COLO829 (cell line): ENCODE data around the gene IFNAR1.
"Not testable (repeated sequence)": the region's sequence is repeated elsewhere in the genome, so short reads cannot be mapped to it uniquely, and the experiment has no call there.

ENCODE experiments used
- DNase-seq: peaks from one replicate; pipeline ENCODE4 v3.0.0; 2012; ENCODE audit warnings: low spot score

The IFNAR1 gene

DNA sequence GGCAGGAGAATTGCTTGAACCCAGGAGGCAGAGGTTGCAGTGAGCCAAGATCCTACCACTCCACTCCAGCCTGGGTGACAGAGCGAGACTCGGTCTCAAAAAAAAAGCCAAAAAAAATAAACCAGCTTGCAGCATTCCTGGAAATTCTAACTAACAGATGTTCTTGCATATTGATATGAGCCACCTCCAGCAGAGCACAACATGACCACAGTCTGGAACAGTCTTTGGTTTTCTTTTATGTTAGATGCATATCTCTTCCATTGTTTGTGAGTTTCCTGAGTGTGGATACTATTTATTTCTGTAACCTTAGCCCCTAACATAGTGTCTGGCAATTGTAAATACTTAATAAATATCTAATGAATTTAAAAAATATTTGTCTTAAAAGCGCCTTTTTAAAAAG is 23.9 kb downstream of the IFNAR1 start:
- no peak for DNase-seq

DNA sequence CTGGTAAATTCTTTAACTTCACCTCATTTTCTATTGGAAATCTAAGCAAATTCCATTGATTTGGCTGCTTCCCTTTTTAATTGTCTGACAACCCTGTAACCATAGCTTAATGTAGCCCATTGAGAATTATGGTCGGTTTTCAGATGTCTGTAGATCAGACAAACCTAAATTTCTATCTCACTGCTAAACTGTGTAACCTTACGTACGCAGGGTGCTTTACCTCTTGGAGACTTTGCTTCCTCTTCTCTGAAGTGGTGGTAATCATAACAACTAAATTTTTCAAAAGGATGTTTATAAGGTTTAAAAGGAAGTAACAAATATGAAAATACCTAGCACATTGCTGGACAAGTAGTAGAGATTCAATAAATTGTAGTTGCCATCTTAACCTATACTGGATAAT is 25.9 kb downstream of the IFNAR1 start:
- no peak for DNase-seq

DNA sequence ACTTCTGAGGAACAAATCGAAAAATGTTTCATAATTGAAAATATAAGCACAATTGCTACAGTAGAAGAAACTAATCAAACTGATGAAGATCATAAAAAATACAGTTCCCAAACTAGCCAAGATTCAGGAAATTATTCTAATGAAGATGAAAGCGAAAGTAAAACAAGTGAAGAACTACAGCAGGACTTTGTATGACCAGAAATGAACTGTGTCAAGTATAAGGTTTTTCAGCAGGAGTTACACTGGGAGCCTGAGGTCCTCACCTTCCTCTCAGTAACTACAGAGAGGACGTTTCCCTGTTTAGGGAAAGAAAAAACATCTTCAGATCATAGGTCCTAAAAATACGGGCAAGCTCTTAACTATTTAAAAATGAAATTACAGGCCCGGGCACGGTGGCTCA is 30.6 kb downstream of the IFNAR1 start:
- no peak for DNase-seq

DNA sequence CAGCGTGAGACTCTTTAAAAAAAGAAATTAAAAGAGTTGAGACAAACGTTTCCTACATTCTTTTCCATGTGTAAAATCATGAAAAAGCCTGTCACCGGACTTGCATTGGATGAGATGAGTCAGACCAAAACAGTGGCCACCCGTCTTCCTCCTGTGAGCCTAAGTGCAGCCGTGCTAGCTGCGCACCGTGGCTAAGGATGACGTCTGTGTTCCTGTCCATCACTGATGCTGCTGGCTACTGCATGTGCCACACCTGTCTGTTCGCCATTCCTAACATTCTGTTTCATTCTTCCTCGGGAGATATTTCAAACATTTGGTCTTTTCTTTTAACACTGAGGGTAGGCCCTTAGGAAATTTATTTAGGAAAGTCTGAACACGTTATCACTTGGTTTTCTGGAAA is 31.2 kb downstream of the IFNAR1 start:
- DNase-seq: no peak

DNA sequence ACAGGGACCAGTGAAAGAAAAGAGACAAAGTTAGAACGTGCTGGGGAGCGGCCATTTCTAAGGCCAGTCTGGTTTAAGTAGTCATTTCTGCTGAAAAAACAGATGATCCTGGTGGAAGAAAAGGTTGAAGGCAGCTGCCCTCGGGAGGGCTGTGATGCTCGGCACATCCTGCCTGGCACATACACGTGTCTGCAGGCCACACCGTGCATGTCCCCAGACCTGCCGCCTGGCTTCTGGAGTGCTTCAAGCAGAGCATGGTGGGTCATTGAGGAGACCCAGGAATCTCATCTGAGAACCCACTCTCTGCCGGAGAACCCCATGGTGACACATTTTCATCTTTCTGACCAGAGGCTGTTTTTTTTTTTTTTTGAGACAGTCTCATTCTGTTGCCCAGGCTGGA is 32.4 kb downstream of the IFNAR1 start:
- DNase-seq: no peak

DNA sequence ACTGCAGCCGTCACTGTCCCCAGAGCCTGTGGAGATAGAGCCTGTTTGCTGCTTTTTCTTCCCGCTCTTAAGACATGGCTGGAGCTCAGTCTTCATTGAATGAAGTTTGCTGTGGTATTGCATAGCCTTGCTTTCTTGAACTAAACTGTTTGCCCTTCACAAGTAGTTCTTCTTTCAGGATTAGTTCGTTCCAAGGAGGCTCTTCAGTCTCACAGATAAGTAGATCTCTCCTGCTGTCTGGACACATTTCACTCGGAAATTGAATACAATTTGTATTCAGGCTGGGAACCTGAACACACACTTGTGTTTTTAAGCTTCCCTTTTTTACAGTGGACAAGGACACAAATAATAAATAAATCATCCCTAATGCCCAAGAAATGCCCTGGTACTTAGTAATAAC is 34.7 kb downstream of the IFNAR1 start:
- DNase-seq: no peak

DNA sequence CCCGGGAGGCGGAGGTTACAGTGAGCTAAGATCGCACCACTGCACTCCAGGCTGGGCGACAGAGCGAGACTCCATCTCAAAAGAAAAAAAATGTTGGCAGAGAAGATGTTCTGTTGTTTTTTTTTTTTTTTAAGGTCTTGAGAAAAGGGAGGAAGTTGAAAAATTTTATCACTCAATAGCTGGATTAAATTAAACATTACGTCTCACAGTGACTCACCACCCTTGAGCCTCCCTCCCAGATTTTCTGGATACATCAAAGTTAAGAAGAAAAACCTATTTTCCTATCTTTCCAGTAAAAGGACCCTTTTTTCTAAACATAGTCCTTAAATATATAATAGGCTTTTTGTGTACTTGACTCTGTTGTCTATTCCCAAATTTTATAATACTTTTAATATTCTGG is 35.5 kb downstream of the IFNAR1 start:
- peak; percentile 36 for DNase-seq

DNA sequence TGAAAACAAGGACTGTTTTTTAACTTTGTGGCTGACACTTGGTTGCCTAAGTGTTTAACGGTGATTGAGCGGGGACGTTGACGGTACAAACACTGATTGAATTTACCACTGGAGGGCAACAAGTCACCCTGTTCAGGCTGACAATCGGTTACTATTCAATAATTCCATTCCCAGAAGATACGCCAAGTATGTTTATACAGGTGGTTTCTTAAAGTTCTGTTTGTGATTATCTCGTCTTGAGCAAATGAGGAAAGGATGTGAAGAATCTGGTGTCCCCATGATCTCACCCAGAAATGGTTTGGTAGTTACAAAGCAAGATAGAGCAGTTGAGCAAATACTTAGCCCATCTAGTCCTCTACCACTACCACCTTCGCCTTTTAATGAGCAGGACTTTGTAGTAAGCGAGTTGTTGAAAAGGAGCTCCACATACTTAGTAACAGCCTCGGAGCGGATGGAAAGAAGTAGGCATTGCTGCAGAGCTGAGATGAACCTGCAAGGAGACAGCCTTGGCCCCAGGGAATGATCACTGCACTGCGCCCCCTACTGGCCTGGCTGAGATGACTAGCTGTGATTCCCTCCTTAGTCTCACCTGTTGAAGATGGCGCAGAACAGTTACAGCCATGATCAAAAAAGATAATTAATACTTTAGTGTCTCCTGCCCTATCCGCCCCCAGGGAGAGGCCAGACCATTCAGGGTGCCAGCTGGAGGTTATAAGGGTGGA is 36.3 kb downstream of the IFNAR1 start:
- peak; percentile 56 for DNase-seq

DNA sequence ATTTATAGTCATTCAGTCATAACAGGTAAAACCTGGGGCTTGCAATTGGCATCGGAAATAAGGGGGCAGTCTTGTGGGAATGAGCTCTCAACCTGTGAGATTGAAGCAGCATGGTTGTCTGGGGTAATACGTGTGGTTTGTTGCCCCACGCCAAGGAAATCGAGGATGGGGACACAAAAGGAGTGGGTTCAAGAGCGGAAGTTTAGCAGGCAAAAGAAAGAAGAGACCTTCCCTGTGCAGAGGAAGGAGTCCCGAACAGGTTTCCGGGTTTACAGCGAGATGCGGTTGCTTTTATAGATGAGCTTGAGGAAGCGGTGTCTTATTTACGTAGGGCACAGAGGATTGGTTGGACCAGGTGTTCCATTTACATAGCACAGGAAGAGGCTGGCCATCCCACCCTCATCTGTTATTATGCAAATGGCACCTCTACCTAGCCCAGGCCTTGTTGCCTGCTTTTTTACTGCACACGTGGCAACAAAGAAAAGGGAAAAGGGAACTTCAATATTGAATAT is 37.3 kb downstream of the IFNAR1 start:
- DNase-seq: no peak

DNA sequence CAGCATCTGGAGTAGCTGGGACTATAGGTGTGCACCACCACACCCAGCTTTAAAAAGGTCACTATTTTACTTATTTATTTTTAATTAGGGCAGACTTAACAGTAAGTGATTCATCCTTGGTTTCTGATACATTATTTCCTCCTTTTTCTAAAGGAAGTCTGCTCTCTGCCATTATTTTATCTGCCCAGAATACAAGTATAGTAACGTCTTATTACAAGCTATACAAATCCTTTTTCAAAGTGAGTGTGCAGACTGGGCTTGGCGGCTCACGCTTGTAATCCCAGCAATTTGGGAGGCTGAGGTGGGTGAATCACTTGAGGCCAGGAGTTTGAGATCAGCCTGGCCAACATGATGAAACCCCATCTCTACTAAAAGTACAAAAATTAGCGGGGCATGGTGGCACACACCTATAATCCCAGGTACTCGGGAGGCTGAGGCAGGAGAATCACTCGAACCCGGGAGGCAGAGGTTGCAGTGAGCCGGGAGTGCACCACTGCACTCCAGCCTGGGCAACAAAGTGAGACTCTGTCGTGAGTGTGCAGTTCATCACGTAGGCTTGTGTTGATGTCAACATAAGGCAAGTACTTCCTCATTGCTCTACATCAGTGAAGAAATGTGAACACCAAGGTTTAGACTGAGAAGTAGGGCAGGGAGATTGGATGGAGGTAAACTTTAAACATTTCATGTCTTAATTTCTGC is 39.3 kb downstream of the IFNAR1 start:
- not testable (repeated sequence) for DNase-seq

DNA sequence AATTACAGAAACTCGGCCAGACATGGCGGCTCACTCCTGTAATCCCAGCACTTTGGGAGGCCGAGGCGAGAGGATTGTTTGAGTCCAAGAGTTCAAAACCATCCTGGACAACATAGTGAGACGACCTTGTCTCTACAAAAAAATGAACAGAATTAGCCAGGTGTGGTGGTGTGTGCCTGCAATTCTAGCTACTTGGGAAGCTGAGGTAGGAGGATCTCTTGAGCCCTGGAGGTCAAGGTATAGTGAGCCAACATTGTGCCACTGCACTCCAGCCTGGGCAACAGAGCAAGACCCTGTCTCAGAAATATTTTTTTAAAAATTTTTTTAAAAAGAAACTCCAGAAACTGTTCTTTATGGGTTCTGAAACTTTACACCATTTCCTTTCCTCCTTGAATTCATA is 40.1 kb downstream of the IFNAR1 start:
- DNase-seq: no peak

DNA sequence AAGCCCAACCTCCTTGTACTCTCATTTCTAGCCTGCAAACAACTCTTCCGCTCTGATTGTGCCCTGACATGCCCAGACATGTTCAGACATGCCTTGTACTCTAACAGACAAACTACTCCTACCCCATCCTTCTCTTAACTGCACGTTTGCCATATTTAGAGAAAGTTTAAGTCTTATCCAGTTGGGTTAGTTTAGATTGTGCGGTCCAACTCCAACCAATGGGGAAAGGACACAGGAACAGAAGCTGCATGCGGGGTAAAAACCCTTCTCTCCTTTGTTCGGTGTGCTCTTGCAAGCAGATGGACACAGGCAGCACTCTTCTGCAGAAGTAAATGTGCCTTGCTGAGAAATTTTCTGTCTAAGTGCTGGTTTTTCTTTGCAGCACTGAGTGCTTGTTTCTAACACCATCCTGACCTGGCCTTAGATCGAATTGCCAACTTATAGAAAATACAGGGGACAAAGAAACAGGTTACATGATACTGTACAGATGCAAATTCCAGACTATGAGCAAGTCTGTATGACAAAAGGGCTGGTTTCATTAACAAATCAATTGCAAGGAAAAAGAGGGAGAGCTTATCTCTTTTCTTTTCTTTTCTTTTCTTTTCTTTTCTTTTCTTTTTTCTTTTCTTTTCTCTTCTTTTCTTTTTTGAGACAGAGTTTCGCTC is 42.7 kb downstream of the IFNAR1 start:
- DNase-seq: no peak

DNA sequence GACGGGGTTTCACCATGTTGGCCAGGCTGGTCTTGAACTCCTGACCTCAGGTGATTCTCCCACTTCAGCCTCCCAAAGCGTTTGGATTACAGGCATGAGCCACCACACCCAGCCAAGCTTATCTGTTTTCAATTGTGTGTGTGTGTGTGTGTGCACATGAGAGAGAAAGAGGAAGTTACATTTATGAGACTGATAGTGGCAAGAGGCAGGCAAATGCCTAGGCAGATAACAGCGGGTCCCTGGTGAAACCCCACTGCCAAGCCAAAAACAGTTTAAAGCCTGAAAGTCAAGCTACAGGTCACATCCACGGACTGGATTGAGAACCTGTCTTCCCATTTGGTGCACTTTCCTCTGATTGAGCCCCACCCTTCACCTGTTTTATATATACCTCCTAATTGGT is 43.4 kb downstream of the IFNAR1 start:
- DNase-seq: no peak

DNA sequence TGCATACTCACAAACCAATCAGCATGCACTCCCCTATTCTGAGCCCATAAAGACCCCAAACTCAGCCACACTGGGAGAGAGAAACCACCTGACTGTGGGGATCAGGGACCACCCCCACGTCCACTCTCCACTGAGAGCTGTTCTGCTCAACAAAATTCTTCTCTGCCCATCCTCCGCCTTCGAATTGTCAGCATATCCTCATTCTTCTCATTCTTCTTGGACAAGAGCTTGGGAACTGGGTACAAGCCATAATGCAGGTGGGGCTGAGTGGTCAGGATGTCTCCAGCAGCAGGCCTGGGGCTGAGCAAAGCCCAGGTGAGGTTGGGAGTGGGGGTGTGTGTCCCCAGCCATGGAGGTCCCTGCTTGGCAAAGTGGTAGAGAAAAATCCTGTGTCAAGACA is 43.8 kb downstream of the IFNAR1 start:
- DNase-seq: no peak

DNA sequence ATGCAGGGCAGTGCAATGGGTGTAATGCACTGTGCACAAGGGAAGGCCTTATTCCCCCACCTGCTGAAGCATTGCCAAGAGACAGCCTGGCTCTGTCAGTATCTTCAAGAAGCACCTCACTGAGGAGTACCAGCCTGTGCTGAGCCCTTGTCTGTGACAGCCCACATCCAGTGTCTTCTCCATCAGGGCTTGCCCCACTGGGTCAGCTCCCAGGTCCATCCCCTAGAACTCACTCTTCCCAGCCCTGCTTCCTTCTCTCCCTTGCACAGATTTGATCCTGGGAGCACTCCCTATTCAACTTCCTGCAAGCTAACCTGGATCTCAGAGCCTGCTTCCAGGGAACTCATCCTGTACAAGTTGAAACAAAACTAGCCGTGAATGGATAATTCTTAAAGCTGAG is 44.8 kb downstream of the IFNAR1 start:
- DNase-seq: no peak

DNA sequence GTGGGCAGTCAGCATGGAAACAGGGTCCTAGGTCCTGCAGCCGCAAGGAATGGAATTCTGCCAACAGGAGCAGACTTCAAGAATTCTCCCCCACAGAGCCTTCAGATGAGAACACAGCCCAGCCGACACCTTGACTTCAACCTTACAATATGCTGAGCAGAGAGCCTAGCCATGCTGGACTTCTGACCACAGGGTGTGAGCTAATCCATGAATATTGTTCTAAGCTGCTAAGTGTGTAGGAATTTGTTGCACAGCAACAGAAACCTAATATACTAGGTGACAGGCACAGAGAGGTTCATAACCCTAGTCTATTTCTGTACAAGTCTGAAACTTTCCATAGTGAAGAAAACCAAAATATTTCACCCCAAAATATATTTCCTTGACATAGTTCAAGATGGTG is 45.5 kb downstream of the IFNAR1 start:
- no peak for DNase-seq

DNA sequence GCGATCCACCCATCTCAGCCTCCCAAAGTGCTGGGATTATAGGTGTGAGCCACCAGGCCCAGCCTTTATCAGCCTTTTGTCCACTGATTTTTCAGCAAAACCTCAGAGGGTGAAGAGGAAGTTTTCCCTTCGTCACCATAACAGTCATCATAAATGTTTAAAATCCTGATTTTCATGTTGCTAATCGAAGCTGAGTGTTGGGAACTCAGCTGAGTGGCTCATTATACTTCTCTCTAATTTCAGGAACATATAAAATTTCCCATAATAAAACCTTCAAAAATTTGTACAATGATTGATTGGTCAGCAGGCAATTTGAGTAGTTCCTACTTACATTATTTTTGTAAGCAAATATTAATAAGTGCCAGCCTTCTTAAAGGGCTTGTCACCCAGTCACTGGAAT is 46.6 kb downstream of the IFNAR1 start:
- no peak for DNase-seq

DNA sequence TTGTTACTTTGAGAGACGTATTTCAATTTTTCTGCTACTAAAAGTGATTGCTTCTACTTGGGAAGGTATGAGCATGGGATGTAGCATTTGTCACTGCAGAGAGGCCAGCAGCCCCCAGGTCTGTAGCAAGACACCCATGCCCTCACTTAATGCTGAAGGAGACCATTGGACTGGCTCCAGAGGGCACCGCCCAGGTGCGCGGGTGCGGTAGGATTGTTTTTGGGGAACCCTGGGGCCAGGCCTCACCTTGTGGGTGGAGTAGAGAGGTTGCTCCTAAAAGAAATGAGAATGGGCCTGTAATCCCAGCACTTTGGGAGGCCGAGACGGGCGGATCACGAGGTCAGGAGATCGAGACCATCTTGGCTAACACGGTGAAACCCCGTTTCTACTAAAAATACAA is 47.8 kb downstream of the IFNAR1 start:
- DNase-seq: no peak

DNA sequence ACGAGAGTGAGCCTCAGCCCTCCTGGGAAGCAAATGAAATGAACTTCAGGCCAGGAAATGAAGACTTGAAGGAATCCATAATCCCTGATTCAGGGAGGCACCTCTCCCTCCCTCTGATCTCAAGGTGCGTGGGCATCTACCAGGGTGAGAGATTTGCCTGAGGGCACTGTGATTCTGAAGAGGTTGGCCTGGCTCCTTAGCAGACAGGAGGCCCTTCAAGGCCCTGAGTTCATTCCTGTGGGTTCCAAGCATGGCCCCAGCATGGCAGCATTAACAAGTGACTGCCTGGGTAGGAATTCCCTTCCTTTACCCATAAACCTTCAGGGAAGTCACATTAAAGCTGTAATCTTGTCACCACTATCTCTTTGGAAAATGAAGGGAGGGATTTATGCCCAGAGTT is 48.7 kb downstream of the IFNAR1 start:
- no peak for DNase-seq

DNA sequence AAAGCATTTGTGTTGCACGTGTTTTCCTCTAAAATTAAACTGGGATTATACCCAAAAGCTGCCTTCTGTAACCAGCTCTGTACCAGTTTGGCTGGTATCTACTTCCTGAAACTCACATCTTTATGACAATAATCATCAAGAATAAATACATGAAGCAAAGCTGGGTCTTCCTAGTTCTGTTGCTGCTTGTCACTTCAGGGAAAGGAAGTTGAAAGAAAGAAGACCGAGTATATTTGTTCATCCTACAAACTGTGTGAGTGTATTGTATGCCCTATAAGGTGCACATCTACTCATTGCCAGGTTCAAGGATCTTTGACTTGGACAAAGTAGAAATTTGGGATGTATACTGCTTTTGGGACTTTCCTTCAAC is 49.3 kb downstream of the IFNAR1 start:
- no peak for DNase-seq

DNA sequence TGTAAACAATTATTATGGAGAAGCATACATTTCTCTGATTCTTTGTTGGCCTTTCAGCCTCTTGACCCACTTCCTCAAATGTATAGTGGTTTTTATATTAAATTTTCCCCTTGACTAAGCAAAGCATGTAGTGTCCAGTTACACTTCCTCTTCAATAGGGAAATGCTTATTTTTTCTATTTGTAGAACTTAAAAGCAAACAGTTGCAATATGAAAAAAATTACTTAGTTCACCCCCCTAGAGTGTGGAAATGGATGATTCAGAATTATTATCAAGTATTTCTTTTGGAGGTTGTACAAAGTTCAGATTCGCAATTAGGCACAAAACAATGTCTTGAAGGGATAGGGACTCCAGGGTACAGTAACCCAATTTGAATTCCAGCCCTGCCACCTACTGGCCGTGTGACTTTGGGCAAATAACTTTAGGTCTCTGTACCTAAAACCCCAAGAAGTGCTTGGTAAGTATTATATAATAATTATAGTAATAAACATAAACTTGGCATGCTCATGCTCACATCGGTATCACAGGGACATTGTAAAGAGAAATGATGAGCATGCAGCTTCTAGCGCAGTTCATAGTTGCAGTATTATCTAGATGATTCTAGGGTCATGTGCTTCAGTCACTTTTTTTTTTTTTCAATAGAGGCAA is 49.8 kb downstream of the IFNAR1 start:
- peak; percentile 23 for DNase-seq

DNA sequence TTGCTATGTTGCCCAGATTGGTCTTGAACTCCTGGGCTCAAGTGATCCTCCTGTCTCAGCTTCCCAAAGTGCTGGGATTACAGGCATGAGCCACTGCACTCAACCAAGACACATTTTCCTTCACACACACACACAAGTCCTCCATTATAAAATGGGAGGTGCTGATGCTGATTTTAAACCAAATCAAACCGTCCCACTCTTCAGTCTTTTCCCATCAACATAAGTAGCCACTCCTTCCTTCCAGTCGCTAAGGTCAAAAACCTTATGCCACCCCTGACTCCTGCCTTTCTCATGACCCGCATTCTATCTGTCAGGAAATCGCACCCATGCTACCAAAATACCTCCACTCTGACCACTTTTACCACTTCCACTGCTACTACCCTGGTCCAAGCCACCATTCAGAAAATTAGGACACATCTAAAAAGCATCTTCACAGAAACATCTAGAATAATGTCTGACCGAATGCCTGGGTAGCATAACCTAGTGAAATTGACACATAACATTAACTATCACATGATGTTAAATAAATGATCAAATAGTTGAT is 50.4 kb downstream of the IFNAR1 start:
- no peak for DNase-seq
